DND-41 (cell line): ENCODE results near the gene ANG.

Experiments used
- EZH2 ChIP-seq: IDR thresholded peaks from 3 replicates; pipeline ENCODE4 v1.6.1; 2012; ENCODE audit warnings: borderline replicate concordance, low read depth, mild to moderate bottlenecking, moderate library complexity, low read length, inconsistent platforms; ENCODE audit not compliant: severe bottlenecking
- TF ChIP-seq, protein P1 (sequence below): IDR thresholded peaks from 2 replicates; pipeline ENCODE4 v1.5.1; 2012; ENCODE audit warnings: borderline replicate concordance, low read length, moderate library complexity, mild to moderate bottlenecking; ENCODE audit not compliant: poor library complexity, severe bottlenecking; ENCODE audit errors: extremely low read depth

DNA sequence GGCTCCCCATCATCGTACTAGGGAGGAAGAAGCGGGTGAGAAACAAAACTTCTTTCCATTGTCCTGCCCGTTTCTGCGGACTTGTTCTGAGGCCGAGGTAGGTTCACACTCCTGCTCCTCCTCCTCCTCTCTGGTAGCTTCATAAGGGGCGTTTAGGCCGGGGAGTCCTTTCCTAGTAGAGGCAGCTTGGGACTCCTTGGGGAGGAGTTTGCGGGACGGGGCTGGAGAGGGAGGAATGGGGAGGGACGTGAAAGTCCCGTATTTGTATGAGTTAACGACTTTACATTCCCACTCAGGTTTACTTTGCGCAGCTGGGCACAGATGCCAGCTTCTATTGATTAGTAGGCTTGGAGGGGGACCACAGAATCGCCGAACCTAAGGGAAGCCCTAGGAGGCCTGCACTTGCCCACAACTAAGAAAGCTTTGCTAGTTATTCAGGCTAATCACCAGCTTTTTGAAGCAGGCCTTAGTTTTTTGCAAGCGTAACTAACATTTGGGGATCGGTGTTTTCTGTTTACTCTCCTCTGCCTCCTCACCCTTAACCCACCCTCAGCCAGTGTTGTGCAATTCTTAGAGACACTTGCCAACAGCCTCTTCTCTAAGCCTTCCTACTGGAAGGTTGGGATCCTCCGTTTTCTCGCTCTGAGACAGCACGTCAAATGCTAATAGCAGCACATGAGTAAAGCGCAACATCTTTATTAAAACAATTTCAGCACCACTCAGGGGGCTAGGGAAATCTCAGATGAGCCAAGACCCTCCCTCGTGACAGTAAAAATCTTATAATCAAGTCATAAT is 3.7 kb upstream of the ANG start:
- TF ChIP-seq, protein P1, sequence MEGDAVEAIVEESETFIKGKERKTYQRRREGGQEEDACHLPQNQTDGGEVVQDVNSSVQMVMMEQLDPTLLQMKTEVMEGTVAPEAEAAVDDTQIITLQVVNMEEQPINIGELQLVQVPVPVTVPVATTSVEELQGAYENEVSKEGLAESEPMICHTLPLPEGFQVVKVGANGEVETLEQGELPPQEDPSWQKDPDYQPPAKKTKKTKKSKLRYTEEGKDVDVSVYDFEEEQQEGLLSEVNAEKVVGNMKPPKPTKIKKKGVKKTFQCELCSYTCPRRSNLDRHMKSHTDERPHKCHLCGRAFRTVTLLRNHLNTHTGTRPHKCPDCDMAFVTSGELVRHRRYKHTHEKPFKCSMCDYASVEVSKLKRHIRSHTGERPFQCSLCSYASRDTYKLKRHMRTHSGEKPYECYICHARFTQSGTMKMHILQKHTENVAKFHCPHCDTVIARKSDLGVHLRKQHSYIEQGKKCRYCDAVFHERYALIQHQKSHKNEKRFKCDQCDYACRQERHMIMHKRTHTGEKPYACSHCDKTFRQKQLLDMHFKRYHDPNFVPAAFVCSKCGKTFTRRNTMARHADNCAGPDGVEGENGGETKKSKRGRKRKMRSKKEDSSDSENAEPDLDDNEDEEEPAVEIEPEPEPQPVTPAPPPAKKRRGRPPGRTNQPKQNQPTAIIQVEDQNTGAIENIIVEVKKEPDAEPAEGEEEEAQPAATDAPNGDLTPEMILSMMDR = no peak
- TF ChIP-seq EZH2 = no peak
